ENCODE results near the gene CLDN6.
A peak's percentile ranks its signal among the peaks of the same experiment; 100 is the strongest.

DNA sequence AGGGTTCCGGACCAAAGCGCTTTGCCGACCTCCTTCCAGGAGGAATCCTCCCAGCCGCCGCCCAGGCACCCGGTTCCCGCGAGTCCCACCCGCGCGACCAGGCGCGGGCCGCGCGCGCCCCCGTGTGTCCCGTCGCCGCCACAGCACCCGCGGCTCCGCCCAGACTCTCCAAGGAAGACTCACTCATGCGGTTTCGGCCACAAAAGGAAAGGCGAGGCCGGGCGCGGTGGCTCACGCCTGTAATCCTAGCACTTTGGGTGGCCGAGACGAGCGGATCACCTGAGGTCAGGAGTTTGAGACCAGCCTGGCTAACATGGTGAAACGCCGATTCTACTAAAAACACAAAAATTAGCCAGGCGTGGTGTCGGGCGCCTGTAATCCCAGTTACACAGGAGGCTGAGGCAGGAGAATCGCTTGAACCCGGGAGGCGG, 34.3 kb downstream of the CLDN6 start:
- TF ChIP-seq POLR2A (IDR thresholded peaks at IDR 0.05) = no peak
- TF ChIP-seq, protein P1, sequence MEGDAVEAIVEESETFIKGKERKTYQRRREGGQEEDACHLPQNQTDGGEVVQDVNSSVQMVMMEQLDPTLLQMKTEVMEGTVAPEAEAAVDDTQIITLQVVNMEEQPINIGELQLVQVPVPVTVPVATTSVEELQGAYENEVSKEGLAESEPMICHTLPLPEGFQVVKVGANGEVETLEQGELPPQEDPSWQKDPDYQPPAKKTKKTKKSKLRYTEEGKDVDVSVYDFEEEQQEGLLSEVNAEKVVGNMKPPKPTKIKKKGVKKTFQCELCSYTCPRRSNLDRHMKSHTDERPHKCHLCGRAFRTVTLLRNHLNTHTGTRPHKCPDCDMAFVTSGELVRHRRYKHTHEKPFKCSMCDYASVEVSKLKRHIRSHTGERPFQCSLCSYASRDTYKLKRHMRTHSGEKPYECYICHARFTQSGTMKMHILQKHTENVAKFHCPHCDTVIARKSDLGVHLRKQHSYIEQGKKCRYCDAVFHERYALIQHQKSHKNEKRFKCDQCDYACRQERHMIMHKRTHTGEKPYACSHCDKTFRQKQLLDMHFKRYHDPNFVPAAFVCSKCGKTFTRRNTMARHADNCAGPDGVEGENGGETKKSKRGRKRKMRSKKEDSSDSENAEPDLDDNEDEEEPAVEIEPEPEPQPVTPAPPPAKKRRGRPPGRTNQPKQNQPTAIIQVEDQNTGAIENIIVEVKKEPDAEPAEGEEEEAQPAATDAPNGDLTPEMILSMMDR (IDR thresholded peaks at IDR 0.05) = peak; percentile 57 to 89 (median 86)

All from testis (tissue), 2 donors.